ENCODE measurements around the gene TTC39C. TPM values are rescaled to one million over a fixed set of nuclear protein-coding genes. Genes with fewer than 3 reads are reported as not detected.
A peak's percentile ranks its signal among the peaks of the same experiment; 100 is the strongest.
"Not testable (repeated sequence)": the region's sequence is repeated elsewhere in the genome, so short reads cannot be mapped to it uniquely, and the experiment has no call there.

TTC39C gene
- total and polyA plus RNA-seq, 2 donors (not counting 3 experiments of a cell fraction or from before 2014, with no cell fraction given), result 0.61 to 6.2 TPM

GRCh38 chr18:24057804-24058203 is 43.2 kb downstream of the TTC39C start:
- POLR2A ChIA-PET, result no interaction called here

GRCh38 chr18:24059385-24059784 is 44.8 kb downstream of the TTC39C start:
- CTCF ChIA-PET, result interaction anchor here (1.5 kb wide), 1 partner anchor 16 kb away, joined by 3 read pairs; no protein-coding TSS in a partner anchor

More at GRCh38 chr18:24057804-24058203, 43.2 kb downstream of the TTC39C start:
- no peak for DNase-seq (ENCODE audit: low read depth, low spot score)
- no peaks in the 10 kb centered on the region for H3K36me3 ChIP-seq (ENCODE audit: control insufficient read depth in 2 of 2, extremely low read depth in 1 of 2, insufficient read depth in 2 of 2, low read length in 2 of 2)
- TF ChIP-seq POLR2A (IDR thresholded peaks at IDR 0.05; ENCODE audit: low read depth, low read length), result no peak
- TF ChIP-seq JUN (IDR thresholded peaks at IDR 0.05; ENCODE audit: borderline replicate concordance, insufficient read depth, insufficient read length, low read depth), result no peak
- TF ChIP-seq POLR2AphosphoS5 (IDR thresholded peaks at IDR 0.05; ENCODE audit: insufficient read depth, low read depth, low read length), result no peak
- no peak for TF ChIP-seq CTCF (IDR thresholded peaks at IDR 0.05; ENCODE audit: extremely low read depth in 1 of 2, insufficient read depth in 1 of 2, low read depth in 1 of 2, low read length in 2 of 2)
- TF ChIP-seq, protein P1, sequence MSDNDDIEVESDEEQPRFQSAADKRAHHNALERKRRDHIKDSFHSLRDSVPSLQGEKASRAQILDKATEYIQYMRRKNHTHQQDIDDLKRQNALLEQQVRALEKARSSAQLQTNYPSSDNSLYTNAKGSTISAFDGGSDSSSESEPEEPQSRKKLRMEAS (IDR thresholded peaks at IDR 0.05; ENCODE audit: insufficient read depth, insufficient read length), result no peak
- no peak for TF ChIP-seq EZH2 (IDR thresholded peaks at IDR 0.05; ENCODE audit: borderline replicate concordance, low read depth, low read length, severe bottlenecking)
- no peak for TF ChIP-seq MYC (IDR thresholded peaks at IDR 0.05; ENCODE audit: low read depth, low read length)
- TF ChIP-seq GATA2 (IDR thresholded peaks at IDR 0.05; ENCODE audit: insufficient read depth, insufficient read length, low read depth, low read length), result no peak
- H3K9ac ChIP-seq (replicated peaks; ENCODE audit: extremely low read depth, insufficient read depth, low read length), result no peak overlapping the region
- no peaks in the 10 kb centered on the region for H3K79me2 ChIP-seq (ENCODE audit: control insufficient read depth, insufficient read depth, low read length)
- peak; percentile 8 for FAIRE-seq
- H3K4me3 ChIP-seq (replicated peaks in 1 of 3; ENCODE audit: insufficient read depth in 1 of 3, low read depth in 1 of 3, low read length in 3 of 3), result no peak overlapping the region
- H3K27ac ChIP-seq (ENCODE audit: insufficient read depth, low read depth, low read length), result no peak overlapping the region
- H3K27me3 ChIP-seq (ENCODE audit: control insufficient read depth in 2 of 2, insufficient read depth in 2 of 2, low read length in 2 of 2), result no peaks in the 10 kb centered on the region
- no peak overlapping the region for H2AFZ ChIP-seq (ENCODE audit: low read depth, low read length)
- H3K4me1 ChIP-seq (ENCODE audit: control insufficient read depth, extremely low read depth, insufficient read depth, low read length), result no peaks in the 10 kb centered on the region
- H3K4me2 ChIP-seq (ENCODE audit: insufficient read depth, low read length), result no peak overlapping the region
- intact Hi-C loops (cut with micrococcal nuclease), result no loop called here
- no peaks in the 10 kb centered on the region for H3K9me3 ChIP-seq (replicated peaks; ENCODE audit: control insufficient read depth, insufficient read depth, low read length)
- CTCF ChIA-PET, result interaction anchor here (1.5 kb wide), 1 partner anchor 18 kb away, joined by 3 read pairs; no protein-coding TSS in a partner anchor
- no TSS peak for BruUV-seq (replicated peaks)
- H3K9me1 ChIP-seq (replicated peaks; ENCODE audit: control insufficient read depth, extremely low read depth, insufficient read depth, low read length), result no peaks in the 10 kb centered on the region
- dilution Hi-C loops (cut with MboI; ENCODE audit: extremely low pct_ligation_motif_present, low sequenced_read_pairs), result no loop called here
- H4K20me1 ChIP-seq (replicated peaks; ENCODE audit: control insufficient read depth, extremely low read depth, insufficient read depth, low read length), result no peaks in the 10 kb centered on the region

More at GRCh38 chr18:24059385-24059784, 44.8 kb downstream of the TTC39C start:
- H3K4me2 ChIP-seq (ENCODE audit: insufficient read depth, low read length); H3K4me3 ChIP-seq (replicated peaks in 1 of 3; ENCODE audit: insufficient read depth in 1 of 3, low read depth in 1 of 3, low read length in 3 of 3); H3K9ac ChIP-seq (replicated peaks; ENCODE audit: extremely low read depth, insufficient read depth, low read length); FAIRE-seq; H3K9me1 ChIP-seq (replicated peaks; ENCODE audit: control insufficient read depth, extremely low read depth, insufficient read depth, low read length); H3K79me2 ChIP-seq (ENCODE audit: control insufficient read depth, insufficient read depth, low read length); dilution Hi-C loops (cut with MboI; ENCODE audit: extremely low pct_ligation_motif_present, low sequenced_read_pairs); H3K9me3 ChIP-seq (replicated peaks; ENCODE audit: control insufficient read depth, insufficient read depth, low read length); H3K27ac ChIP-seq (ENCODE audit: insufficient read depth, low read depth, low read length); H2AFZ ChIP-seq (ENCODE audit: low read depth, low read length); H4K20me1 ChIP-seq (replicated peaks; ENCODE audit: control insufficient read depth, extremely low read depth, insufficient read depth, low read length); POLR2A ChIA-PET; BruUV-seq (replicated peaks); intact Hi-C loops (cut with micrococcal nuclease); H3K4me1 ChIP-seq (ENCODE audit: control insufficient read depth, extremely low read depth, insufficient read depth, low read length); H3K36me3 ChIP-seq (ENCODE audit: control insufficient read depth in 2 of 2, extremely low read depth in 1 of 2, insufficient read depth in 2 of 2, low read length in 2 of 2); H3K27me3 ChIP-seq (ENCODE audit: control insufficient read depth in 2 of 2, insufficient read depth in 2 of 2, low read length in 2 of 2); DNase-seq (ENCODE audit: low read depth, low spot score): not testable (repeated sequence)
